Activated naive CD4-positive, alpha-beta T cell treated with anti-CD3 and anti-CD28 coated beads for 36 hours (primary cell): ENCODE data around the gene PCSK2. TPM values are rescaled to one million over a fixed set of nuclear protein-coding genes. Genes with fewer than 3 reads are reported as not detected.

ENCODE experiments used
- CTCF ChIA-PET: fragments of 350-600 bp; sonication (Branson Sonifier 250); formaldehyde crosslinking; loops from one replicate; lab custom pipeline; 2021; ENCODE audit warnings: antibody characterized with exemption; lab: Charles Lee
- DNase-seq: peaks from one replicate; pipeline ENCODE4 v3.0.0-alpha.2; 2020
- H3K27ac Mint-ChIP-seq: one replicate; pipeline ENCODE4 v1.8.0; 2021; ENCODE audit warnings: mild to moderate bottlenecking, mixed read lengths
- H3K27me3 Mint-ChIP-seq: one replicate; pipeline ENCODE4 v1.8.0; 2021; ENCODE audit warnings: low read depth, mixed read lengths
- H3K36me3 Mint-ChIP-seq: one replicate; pipeline ENCODE4 v1.8.0; 2021; ENCODE audit warnings: low read depth, mixed read lengths
- H3K4me1 Mint-ChIP-seq: one replicate; pipeline ENCODE4 v1.8.0; 2021; ENCODE audit warnings: low read depth, mixed read lengths
- H3K4me3 Mint-ChIP-seq: one replicate; pipeline ENCODE4 v1.8.0; 2021; ENCODE audit warnings: mild to moderate bottlenecking, moderate library complexity, mixed read lengths
- H3K9me3 Mint-ChIP-seq: one replicate; pipeline ENCODE4 v1.8.0; 2021; ENCODE audit warnings: mixed read lengths
- intact Hi-C: fragments of 100-400 bp; cut with micrococcal nuclease; formaldehyde crosslinking; loops from one replicate; pipeline ENCODE4 v1.15.1; 2023
- total RNA-seq, 2 experiments: library from RNA; stranded (reverse); gene quantifications; one replicate each; pipeline ENCODE4 v1.2.3, GENCODE V29; 2021

The PCSK2 gene
- total RNA-seq, 2 experiments from 2014 or later: not detected

DNA sequence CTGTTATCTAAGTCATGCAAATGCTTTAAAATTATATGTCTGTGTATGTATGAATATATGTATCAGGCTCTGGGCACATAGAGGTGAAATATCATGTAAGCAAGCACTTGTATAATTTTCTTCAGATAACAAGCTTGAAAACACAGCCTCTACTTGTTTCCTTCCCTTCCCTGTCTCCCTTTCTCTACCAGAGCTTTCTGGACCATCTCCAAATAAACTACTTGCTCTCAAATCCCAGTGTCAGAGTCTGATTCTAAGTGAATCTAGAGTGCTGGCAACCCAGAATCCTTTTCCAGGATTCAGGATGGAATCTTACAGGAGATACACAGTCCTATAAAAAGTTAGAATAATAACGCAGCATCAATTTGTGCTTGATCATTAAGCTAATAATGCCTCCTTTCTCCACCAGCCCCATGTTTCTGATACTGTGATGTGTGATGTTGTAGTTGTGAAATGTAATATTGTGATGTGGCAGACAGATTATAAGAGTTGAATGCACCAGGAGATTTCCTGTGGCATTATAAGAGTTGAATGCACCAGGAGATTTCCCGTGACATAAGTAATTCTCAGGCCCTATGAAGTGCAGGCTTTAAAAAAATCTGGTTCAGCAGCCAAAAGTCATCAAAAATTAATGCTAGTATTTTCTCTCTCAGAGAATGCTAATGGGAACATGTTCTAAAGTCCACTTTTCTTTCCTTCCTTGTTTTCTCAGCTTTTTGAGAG is 89.6 kb downstream of the PCSK2 start:
- Mint-ChIP-seq H3K27me3 (peaks cover 29% of the 10 kb centered on the region), H3K4me1 (no peaks in the 10 kb centered on the region), H3K4me3 (no peak overlapping the region), H3K36me3 (no peaks in the 10 kb centered on the region), H3K27ac (no peak overlapping the region), H3K9me3 (no peaks in the 10 kb centered on the region)
- CTCF ChIA-PET: no interaction called here
- no peak for DNase-seq
- intact Hi-C loops: no loop called here

DNA sequence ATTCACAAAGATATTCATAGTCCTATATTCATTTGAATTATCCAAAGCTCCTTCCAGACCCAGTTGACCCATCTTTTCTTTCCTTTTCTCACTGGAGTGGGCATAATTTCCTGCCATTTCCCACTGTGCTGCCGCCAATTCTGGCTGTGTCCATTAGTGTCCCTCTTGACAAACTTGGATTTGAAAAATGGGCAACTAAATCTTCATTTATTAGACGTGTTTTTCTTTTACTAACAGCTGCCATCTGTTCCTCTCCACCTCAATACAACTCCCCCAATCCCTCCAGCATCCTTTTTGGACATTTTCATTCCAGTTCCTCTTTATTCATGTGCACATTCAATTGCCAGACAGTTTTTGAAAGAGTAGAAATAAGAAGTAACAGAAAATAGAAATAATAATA is 90.5 kb downstream of the PCSK2 start:
- H3K9me3 Mint-ChIP-seq: no peaks in the 10 kb centered on the region
- H3K4me3 Mint-ChIP-seq: no peak overlapping the region
- DNase-seq: no peak

DNA sequence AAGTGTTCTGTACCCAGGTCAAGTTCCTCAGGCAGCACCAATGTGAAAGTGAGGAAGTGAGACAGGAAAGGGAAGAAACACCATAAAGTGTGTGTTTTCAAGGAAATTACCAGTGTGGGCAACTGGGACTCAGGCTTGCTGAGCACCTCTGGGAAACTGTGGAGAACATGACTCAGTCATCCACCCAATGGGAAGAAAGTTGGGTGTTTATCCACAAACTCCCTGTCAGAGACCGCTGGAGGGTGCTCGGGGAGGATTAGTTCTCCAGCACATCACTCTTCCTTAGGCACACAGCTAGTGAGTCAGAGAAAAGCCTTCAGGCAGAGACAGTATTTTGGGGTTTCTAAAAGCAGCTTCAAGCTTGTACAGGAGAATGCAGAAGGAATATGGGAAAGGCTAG is 93.6 kb downstream of the PCSK2 start:
- CTCF ChIA-PET: interaction anchor here (0.9 kb wide), 1 partner anchor 12 kb away, joined by 5 read pairs; no protein-coding TSS in a partner anchor
- H3K27me3 Mint-ChIP-seq: peaks cover 26% of the 10 kb centered on the region
- H3K36me3 Mint-ChIP-seq: no peaks in the 10 kb centered on the region
- no peak overlapping the region for H3K27ac Mint-ChIP-seq
- no peak overlapping the region for H3K4me3 Mint-ChIP-seq
- H3K4me1 Mint-ChIP-seq: no peaks in the 10 kb centered on the region
- intact Hi-C loops: no loop called here
- H3K9me3 Mint-ChIP-seq: no peaks in the 10 kb centered on the region
- DNase-seq: no peak

More for the DNA sequence above, 90.5 kb downstream of the PCSK2 start:
- no peaks in the 10 kb centered on the region for H3K4me1 Mint-ChIP-seq
- H3K36me3 Mint-ChIP-seq: no peaks in the 10 kb centered on the region
- CTCF ChIA-PET: no interaction called here
- H3K27ac Mint-ChIP-seq: no peak overlapping the region
- intact Hi-C loops: no loop called here
- peaks cover 29% of the 10 kb centered on the region for H3K27me3 Mint-ChIP-seq

GRCh38 chr20:17326096-17326495 is 99.3 kb downstream of the PCSK2 start:
- intact Hi-C loops: no loop called here
- Mint-ChIP-seq H3K27me3 (peaks cover 21% of the 10 kb centered on the region), H3K9me3 (no peaks in the 10 kb centered on the region), H3K4me3 (no peak overlapping the region), H3K27ac (no peak overlapping the region), H3K36me3 (no peaks in the 10 kb centered on the region), H3K4me1 (no peaks in the 10 kb centered on the region)
- DNase-seq: no peak
- CTCF ChIA-PET: no interaction called here

DNA sequence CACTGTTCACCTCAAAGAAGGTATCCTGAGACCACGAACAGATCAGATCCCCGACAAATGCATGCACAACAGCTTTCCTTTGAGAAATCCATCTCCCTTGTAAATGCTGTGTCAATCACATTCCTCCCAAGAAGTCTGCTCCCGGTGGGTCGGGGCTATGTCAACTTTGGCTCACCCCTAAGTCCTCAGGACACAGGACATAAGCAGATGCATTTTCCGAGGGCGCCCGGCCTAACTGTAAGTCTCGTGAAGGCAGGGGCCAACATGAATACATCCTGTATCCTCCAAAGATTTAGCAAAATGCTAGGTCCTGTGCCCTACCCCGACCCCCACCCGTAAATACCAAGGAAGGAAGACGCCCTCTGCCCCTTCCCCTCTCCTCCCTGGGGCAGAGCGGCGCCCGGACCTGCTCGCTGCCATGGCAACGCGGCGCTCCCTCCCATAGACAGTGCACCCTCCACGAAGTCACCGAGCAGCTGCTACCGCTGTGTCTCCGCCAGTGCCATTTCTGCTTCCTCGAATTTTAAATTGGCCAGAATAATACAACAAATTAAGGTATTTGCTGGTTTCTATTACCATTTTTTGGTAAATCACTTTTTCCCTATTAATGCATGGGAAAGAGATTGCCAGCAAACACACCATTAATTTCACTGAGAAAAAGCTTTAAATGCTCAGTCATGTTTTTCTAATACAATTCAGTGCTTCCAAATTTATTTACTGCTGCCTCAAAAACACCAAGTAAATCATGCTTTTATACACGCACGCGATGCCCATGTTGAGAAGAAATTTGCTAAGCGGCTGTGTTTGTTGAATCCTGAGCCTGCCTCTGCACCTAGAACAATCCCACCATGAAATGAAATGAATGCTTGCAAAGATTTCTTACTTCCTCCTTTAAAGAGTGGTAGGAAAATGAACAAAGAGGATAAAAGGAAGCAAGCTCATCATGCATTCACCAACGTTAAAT is 100.6 kb downstream of the PCSK2 start:
- no peaks in the 10 kb centered on the region for H3K9me3 Mint-ChIP-seq
- peaks cover 20% of the 10 kb centered on the region for H3K27me3 Mint-ChIP-seq
- no peak for DNase-seq
- H3K4me1 Mint-ChIP-seq: no peaks in the 10 kb centered on the region
- CTCF ChIA-PET: interaction anchor here (0.7 kb wide), 1 partner anchor 508 kb away, joined by 3 read pairs; no protein-coding TSS in a partner anchor
- no peaks in the 10 kb centered on the region for H3K36me3 Mint-ChIP-seq
- intact Hi-C loops: no loop called here
- no peak overlapping the region for H3K4me3 Mint-ChIP-seq
- no peak overlapping the region for H3K27ac Mint-ChIP-seq

- no peak for DNase-seq
- Mint-ChIP-seq H3K4me1 (no peaks in the 10 kb centered on the region), H3K27ac (no peak overlapping the region), H3K27me3 (no peaks in the 10 kb centered on the region), H3K36me3 (no peaks in the 10 kb centered on the region), H3K4me3 (no peak overlapping the region), H3K9me3 (no peaks in the 10 kb centered on the region)
- CTCF ChIA-PET: no interaction called here
- intact Hi-C loops: no loop called here
Observed at GRCh38 chr20:17334932-17335331, 108.1 kb downstream of the PCSK2 start.

DNA sequence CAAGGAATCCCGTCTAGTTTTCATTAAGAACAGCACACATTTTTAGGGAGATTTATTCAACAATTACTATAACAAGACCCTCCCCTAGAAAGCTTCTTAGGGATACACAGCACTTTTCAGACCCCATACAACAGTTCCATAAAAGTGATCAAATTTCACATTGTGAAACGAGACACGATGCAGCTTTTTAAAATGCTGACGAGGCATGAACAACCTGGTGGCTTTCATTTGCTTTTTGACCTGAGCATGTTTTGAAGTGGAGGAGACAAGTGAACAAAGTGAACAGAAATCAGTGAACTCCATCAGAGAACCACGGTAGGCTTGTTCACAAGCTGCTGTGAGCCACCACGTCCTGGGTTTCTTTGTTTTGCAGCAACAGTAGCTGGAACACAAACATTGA is 112.2 kb downstream of the PCSK2 start:
- Mint-ChIP-seq H3K9me3 (no peaks in the 10 kb centered on the region), H3K4me3 (no peak overlapping the region), H3K27me3 (peaks cover 3% of the 10 kb centered on the region), H3K36me3 (no peaks in the 10 kb centered on the region), H3K4me1 (no peaks in the 10 kb centered on the region), H3K27ac (no peak overlapping the region)
- intact Hi-C loops: no loop called here
- CTCF ChIA-PET: no interaction called here
- no peak for DNase-seq

- intact Hi-C loops: no loop called here
- DNase-seq: no peak
- Mint-ChIP-seq H3K27me3 (peaks cover 3% of the 10 kb centered on the region), H3K4me1 (no peaks in the 10 kb centered on the region), H3K36me3 (no peaks in the 10 kb centered on the region), H3K9me3 (no peaks in the 10 kb centered on the region), H3K27ac (no peak overlapping the region), H3K4me3 (no peak overlapping the region)
- CTCF ChIA-PET: no interaction called here
Observed at GRCh38 chr20:17343091-17343490, 116.3 kb downstream of the PCSK2 start.

- H3K27me3 Mint-ChIP-seq: peaks cover 3% of the 10 kb centered on the region
- no peaks in the 10 kb centered on the region for H3K9me3 Mint-ChIP-seq
- intact Hi-C loops: no loop called here
- H3K4me1 Mint-ChIP-seq: no peaks in the 10 kb centered on the region
- no peak overlapping the region for H3K27ac Mint-ChIP-seq
- CTCF ChIA-PET: no interaction called here
- no peak overlapping the region for H3K4me3 Mint-ChIP-seq
- DNase-seq: no peak
- no peaks in the 10 kb centered on the region for H3K36me3 Mint-ChIP-seq
Observed at GRCh38 chr20:17343656-17344452, 117.0 kb downstream of the PCSK2 start.

GRCh38 chr20:17344790-17345189 is 118.0 kb downstream of the PCSK2 start:
- H3K9me3 Mint-ChIP-seq: no peaks in the 10 kb centered on the region
- CTCF ChIA-PET: no interaction called here
- peaks cover 3% of the 10 kb centered on the region for H3K27me3 Mint-ChIP-seq
- no peak for DNase-seq
- H3K36me3 Mint-ChIP-seq: no peaks in the 10 kb centered on the region
- H3K4me3 Mint-ChIP-seq: no peak overlapping the region
- no peak overlapping the region for H3K27ac Mint-ChIP-seq
- intact Hi-C loops: no loop called here
- no peaks in the 10 kb centered on the region for H3K4me1 Mint-ChIP-seq

- H3K9me3 Mint-ChIP-seq: no peaks in the 10 kb centered on the region
- H3K4me3 Mint-ChIP-seq: no peak overlapping the region
- peaks cover 3% of the 10 kb centered on the region for H3K27me3 Mint-ChIP-seq
- intact Hi-C loops: no loop called here
- CTCF ChIA-PET: no interaction called here
- H3K4me1 Mint-ChIP-seq: no peaks in the 10 kb centered on the region
- no peak for DNase-seq
- no peaks in the 10 kb centered on the region for H3K36me3 Mint-ChIP-seq
- H3K27ac Mint-ChIP-seq: no peak overlapping the region
Observed at GRCh38 chr20:17345321-17345720, 118.5 kb downstream of the PCSK2 start.

GRCh38 chr20:17350321-17350720 is 123.5 kb downstream of the PCSK2 start:
- no peaks in the 10 kb centered on the region for H3K27me3 Mint-ChIP-seq
- H3K27ac Mint-ChIP-seq: no peak overlapping the region
- no peaks in the 10 kb centered on the region for H3K4me1 Mint-ChIP-seq
- H3K36me3 Mint-ChIP-seq: no peaks in the 10 kb centered on the region
- intact Hi-C loops: no loop called here
- DNase-seq: no peak
- CTCF ChIA-PET: no interaction called here
- no peak overlapping the region for H3K4me3 Mint-ChIP-seq
- no peaks in the 10 kb centered on the region for H3K9me3 Mint-ChIP-seq
